Stimulated activated CD8-positive, alpha-beta memory T cell treated with anti-CD3 and anti-CD28 coated beads, Interleukin-7, amount 100 ng/mL, for 4 hours (primary cell): ENCODE data around the gene SFTA2.
"Not testable (repeated sequence)": the region's sequence is repeated elsewhere in the genome, so short reads cannot be mapped to it uniquely, and the experiment has no call there.

Source experiments
- DNase-seq, 2 donors: peaks; one replicate each; pipeline ENCODE4 v3.0.0-alpha.2; 2020; ENCODE audit warnings: low read depth in 2 of 2

Gene SFTA2

GRCh38 chr6:30942338-30943060 is 10.5 kb upstream of the SFTA2 start:
- DNase-seq, result no peak

- no peak for DNase-seq
Observed at GRCh38 chr6:30940361-30940986, 8.5 kb upstream of the SFTA2 start, which contains the start of gene MUCL3. TSS of gene MUCL3 (plus strand) at chr6:30940973. CDS start at chr6:30941000, 27 bp downstream.

- no peak for DNase-seq
Observed at GRCh38 chr6:30939473-30939872, 7.5 kb upstream of the SFTA2 start.

- DNase-seq, result no peak
Observed at GRCh38 chr6:30938730-30939129, 6.8 kb upstream of the SFTA2 start.

GRCh38 chr6:30937265-30937664 is 5.3 kb upstream of the SFTA2 start:
- DNase-seq, result no peak

- no peak for DNase-seq
Observed at GRCh38 chr6:30935018-30935417, 3.0 kb upstream of the SFTA2 start.

GRCh38 chr6:30932665-30933365 is 845 bp upstream of the SFTA2 start:
- DNase-seq, result no peak

GRCh38 chr6:30931272-30931671 is 698 bp downstream of the SFTA2 start:
- DNase-seq, result no peak

GRCh38 chr6:30930506-30930905 is 1.5 kb downstream of the SFTA2 start:
- DNase-seq, result no peak

- DNase-seq, result no peak
Observed at GRCh38 chr6:30928677-30929076, 3.3 kb downstream of the SFTA2 start.

- not testable (repeated sequence) for DNase-seq
Observed at GRCh38 chr6:30927080-30927479, 4.9 kb downstream of the SFTA2 start.

GRCh38 chr6:30926644-30927043 is 5.3 kb downstream of the SFTA2 start:
- DNase-seq, result no peak

- DNase-seq, result not testable (repeated sequence)
Observed at GRCh38 chr6:30924040-30924627, 7.8 kb downstream of the SFTA2 start.

GRCh38 chr6:30922447-30922852 is 9.5 kb downstream of the SFTA2 start:
- no peak for DNase-seq

- no peak for DNase-seq
Observed at GRCh38 chr6:30918670-30919069, 13.3 kb downstream of the SFTA2 start.

- DNase-seq, result no peak
Observed at GRCh38 chr6:30917487-30917886, 14.5 kb downstream of the SFTA2 start.

- DNase-seq, result no peak
Observed at GRCh38 chr6:30917041-30917440, 14.9 kb downstream of the SFTA2 start.

- DNase-seq, result no peak
Observed at GRCh38 chr6:30915591-30915946, 16.4 kb downstream of the SFTA2 start.

- DNase-seq, result no peak
Observed at GRCh38 chr6:30914854-30915590, 16.9 kb downstream of the SFTA2 start.

GRCh38 chr6:30914076-30914853 is 17.7 kb downstream of the SFTA2 start, which contains the start of gene VARS2:
TSS of gene VARS2 (plus strand) at chr6:30914238. CDS start at chr6:30914837, 599 bp downstream.
- peak; percentile 75 to 79 for DNase-seq

- DNase-seq, result peak in 1 of 2 donors; percentile 2
Observed at GRCh38 chr6:30913721-30914075, 18.3 kb downstream of the SFTA2 start.
